CD4-positive, alpha-beta T cell treated with Interleukin-2 at 100 ng/mL for 4 hours (primary cell): ENCODE measurements around the gene KCNQ1OT1.
"Not testable (repeated sequence)": the region's sequence is repeated elsewhere in the genome, so short reads cannot be mapped to it uniquely, and the experiment has no call there.

ENCODE experiments used
- DNase-seq: peaks from one replicate; pipeline ENCODE4 v3.0.0-alpha.2; 2020; ENCODE audit warnings: low spot score

Gene KCNQ1OT1

DNA sequence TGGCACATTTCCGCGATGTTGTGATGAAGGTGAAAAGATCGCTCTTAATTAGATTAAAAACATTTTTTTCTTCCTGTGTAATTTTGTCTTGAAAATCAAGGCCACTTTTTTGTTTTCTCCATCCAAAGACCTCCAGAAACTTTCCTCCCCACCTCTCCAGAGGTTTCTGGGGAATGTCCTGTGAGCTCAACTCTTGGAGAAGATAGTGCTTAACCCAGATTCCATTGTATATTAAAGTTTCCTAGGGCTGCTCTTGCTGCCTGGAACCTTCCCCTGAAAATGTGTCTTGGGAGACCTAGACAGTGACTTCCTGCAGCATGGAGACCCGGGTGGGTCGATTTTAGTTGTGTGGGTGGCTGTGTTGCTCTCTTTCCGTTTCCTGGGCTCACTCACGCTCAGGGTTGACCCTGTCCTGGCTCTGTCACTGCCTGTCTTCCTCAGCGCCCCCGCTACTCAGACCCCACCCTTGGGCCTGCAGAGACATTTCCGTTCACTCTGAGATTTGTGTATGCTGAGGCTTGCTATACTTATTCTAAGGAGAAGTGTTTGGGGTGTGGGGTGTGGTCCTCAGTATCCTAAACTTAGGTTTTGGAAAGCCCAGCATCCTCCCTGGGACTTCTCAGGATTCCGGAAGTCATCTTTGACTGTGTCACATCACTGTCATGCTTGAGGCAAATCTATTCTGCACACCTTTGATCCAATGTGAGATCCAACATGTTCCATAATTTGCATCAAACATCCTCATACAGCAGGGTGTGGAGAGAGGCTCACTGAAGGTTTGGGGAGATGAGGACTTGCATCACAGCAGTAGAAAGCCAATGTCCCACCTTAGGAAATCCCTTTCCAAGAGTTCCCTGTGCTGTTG is 47.2 kb downstream of the KCNQ1OT1 start:
- no peak for DNase-seq

GRCh38 chr11:2651826-2652271 is 47.9 kb downstream of the KCNQ1OT1 start:
- no peak for DNase-seq

DNA sequence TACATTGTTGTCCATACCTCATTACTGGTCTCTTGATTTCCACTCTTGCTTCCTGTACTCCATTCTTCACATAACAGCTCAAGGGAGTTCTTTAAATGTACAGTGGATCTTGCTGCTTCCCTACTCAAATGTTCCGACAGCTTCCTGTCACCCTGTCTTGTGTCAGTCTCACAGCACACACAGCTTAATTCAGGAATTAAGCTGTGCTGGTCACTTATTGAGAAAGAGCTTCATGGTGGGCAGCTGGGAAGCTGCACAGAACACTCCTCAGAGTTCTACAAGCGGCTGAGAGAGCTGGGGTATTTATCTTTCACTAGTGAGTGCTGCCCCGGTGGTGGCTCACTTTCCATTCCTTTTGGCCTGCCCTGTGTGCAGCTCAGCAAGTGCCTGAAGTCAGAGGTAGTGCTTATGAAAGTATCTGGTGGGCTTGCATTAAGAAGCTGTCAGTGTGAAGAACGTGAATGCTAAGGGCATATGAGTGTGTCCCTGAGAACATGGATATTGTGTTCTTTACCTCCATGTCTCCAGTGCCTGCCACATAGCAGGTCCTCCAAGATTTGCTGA is 48.7 kb downstream of the KCNQ1OT1 start:
- DNase-seq = no peak

DNA sequence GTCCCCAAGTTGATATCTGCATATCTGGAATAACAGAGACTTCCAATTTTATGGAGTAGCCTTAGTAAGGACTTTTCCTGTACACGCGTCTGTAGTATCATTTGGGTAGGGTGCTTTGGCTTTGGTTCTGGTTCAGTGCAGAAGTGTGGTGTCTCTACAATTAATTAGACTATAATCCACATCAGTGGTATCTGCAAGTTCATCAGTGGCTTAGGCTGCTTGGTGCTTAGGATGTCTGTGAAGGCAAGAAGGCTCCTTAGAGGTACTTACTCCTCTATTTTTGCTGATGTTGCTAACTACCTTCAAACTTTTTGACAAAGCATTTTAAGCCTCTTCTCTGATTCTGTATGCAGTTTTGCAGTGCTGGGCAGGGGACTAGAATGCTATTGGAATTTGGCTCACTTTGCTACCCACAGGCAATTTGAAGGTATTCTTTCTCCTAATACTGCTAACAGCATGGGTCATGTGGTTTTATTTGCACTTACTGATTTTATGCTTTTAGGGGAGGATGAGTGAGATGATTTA is 49.4 kb downstream of the KCNQ1OT1 start:
- DNase-seq = no peak

DNA sequence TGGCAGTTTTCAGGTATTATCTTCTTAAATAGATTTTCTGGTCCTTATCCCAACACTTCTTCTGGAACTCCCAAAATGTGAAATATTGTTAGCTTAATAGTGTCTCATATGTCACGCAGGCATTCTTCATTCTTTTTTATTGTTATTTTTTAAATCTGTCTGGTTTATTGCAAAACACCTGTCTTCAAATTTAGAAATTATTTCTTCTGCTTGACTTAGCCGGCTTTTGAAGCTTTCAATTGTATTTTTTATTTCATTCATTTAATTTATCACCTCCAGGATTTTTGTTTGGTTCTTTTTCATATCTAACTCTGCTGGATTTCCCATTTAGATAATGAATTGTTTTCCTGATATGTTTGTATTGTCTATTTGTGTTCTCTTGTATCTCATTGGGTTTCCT is 49.9 kb downstream of the KCNQ1OT1 start:
- no peak for DNase-seq

GRCh38 chr11:2649400-2649799 is 50.4 kb downstream of the KCNQ1OT1 start:
- no peak for DNase-seq

- no peak for DNase-seq
Measured at GRCh38 chr11:2647953-2648352, 51.8 kb downstream of the KCNQ1OT1 start.

- no peak for DNase-seq
Measured at GRCh38 chr11:2647167-2647566, 52.6 kb downstream of the KCNQ1OT1 start.

- DNase-seq = no peak
Measured at GRCh38 chr11:2645779-2646118, 54.0 kb downstream of the KCNQ1OT1 start.

- DNase-seq = no peak
Measured at GRCh38 chr11:2644844-2645778, 54.7 kb downstream of the KCNQ1OT1 start.

DNA sequence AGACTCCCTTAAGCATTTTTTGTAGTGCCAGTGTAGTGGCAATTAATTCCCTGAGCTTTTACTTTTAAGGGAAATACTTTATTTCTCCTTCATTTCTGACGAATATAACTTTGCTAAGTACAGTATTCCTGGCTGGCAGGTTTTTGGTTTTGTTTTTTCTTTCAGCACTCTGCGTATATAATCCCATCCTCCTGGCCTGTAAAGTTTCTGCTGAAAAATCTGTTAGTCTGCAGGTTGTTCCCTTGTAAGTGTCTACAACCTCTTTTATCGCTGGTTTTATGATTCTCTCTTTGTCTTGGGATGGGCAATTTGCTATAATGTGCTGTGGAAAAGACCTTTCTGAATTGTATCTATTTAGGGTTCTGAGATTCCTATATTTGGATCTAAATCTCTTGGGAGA is 56.0 kb downstream of the KCNQ1OT1 start:
- no peak for DNase-seq

- DNase-seq = no peak
Measured at GRCh38 chr11:2641623-2642022, 58.2 kb downstream of the KCNQ1OT1 start.

DNA sequence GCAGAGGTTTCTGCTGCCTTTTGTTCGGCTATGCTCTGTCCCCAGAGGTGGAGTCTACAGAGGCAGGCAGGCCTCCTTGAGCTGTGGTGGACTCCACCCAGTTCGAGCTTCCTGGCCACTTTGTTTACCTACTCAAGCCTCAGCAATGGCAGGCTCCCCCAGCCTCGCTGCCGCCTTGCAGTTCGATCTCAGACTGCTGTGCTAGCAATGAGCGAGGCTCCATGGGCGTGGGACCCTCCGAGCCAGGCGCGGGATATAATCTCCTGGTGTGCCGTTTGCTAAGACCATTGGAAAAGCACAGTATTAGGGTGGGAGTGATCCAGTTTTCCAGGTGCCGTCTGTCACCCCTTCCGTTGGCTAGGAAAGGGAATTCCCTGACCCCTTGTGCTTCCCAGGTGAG is 60.0 kb downstream of the KCNQ1OT1 start:
- DNase-seq = not testable (repeated sequence)

DNA sequence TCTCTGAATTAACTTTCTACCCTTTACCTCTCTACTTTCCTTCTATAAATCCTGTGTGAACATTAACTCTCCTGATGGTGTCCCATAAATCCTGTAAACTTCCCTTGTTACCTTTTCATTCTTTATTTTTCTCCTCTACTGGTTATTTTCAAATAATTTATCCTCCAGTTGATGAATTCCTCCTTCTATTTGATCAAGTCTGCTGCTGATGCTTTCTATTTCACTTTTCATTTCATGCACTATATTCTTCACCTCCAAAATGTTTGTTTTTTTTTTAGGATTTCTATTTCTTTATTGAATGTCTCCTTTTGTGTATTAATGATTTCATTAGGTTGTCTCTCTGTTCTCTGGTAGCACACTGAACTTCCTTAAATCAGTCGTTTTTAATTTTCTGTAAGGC is 68.6 kb downstream of the KCNQ1OT1 start:
- no peak for DNase-seq

DNA sequence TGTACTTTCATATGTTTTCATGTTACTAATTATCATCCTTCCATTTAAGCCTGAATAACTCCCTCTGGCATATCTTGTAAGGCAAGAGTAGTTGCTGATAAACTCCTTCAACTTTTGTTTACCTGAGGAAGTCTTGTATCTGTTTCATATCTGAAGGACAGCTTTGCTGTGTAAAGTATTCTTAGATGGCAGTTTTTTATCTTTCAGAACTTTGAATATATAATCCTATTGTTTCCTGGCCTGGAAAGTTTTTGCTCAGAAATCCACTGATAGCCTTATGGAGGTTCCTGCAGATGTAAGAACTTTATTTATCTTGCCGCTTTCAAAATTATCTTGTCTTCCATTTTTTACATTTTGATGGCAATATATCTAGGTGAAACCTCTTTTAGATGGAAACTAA is 69.1 kb downstream of the KCNQ1OT1 start:
- no peak for DNase-seq

- no peak for DNase-seq
Measured at GRCh38 chr11:2625183-2625582, 74.6 kb downstream of the KCNQ1OT1 start.

DNA sequence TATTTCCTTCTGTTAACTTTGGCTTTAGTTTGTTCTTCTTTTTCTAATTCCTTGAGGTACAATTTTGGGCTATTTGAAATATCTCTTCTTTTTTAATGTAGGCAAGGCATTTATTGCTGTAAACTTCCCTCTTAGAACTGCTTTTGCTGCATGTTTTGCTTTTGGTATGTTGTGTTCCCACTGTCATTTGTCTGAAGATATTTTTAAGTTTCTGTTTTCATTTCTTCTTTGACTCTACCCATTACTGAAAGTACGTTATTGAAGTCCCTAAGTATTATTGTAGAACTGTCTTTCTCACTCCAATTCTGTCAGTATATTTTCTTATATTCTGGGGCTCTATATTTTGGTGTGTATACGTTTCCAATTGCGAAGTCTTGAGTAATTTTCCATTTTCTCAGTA is 77.9 kb downstream of the KCNQ1OT1 start:
- DNase-seq = no peak

DNA sequence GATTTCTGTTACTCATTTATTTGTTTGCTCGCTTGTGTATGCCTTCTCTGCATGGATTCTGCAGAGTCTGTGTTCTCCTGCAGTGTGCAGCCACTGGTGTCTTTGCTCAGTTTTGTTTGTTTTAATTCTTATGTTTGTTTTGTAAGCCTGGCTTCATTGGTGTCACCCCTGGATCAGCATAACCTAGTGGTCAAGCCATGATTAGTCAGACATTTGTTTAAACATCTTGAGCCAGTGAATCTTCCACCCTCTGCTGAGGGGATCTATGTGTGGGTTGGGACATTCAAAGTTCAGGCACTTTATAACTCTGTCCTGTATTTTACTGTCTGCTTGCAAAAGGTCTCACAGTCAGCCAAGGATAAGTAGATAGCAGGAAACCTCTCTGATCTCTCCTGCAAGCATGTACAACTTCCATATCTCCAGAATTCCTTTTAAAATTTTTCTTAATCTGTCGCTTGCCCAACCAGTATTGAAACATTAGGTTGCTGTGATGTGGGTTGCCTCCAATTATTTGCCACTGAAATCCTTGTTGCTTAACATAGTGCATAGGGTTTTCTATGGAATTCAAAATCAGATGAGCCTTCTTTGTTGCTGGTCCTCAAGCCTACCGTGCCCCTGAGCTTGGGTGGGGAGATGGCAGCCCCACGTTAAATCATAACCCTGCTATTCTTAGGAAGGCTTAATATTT is 86.8 kb downstream of the KCNQ1OT1 start:
- DNase-seq = no peak

DNA sequence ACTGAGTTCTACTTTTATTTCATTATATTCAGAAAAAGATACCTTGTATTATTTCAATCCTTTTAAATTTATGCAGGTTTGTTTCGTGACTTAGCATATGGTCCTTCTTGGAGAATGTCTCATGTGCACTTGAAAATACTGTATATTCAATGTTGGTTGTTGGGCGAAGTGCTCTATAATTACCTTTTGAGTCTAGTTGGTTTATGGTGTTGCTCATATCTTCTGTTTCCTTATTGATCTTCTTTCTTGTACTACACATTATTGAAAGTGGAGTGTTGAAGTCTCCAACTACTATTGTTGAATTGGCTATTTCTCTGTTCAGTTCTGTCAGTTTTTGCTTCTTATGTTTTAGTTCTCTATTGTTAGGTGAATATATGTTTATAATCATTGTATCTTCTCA is 90.4 kb downstream of the KCNQ1OT1 start:
- DNase-seq = no peak

- no peak for DNase-seq
Measured at GRCh38 chr11:2599561-2600189, 100.1 kb downstream of the KCNQ1OT1 start.

DNA sequence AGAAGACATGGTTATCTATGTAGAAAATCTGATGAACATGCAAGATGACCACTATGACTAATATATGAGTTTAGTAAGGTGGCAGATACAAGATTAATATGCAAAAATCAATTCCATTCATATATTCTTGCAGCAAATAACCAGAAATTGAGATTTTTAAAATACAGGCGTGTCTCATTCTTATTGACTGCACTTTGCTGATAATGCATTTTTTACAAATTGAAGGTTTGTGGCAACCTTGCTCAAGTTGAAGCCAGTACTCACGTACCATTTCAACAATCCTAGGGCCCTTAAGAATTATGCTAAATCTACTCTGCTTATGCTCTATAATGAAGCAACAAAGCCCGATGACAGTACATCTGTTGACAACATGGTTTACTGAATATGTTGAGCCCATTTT is 104.6 kb downstream of the KCNQ1OT1 start:
- no peak for DNase-seq
